H1 (cell line): ENCODE results near the gene GPC3. TPM values are rescaled to one million over a fixed set of nuclear protein-coding genes. Genes with fewer than 3 reads are reported as not detected.

Experiments
- CTCF ChIA-PET: fragments of 300-600 bp; sonication (Branson Sonifier 250); formaldehyde crosslinking; loops from one replicate; lab custom pipeline; 2021; ENCODE audit not compliant: partially characterized antibody; lab: Charles Lee
- POLR2A ChIA-PET: fragments of 300-600 bp; sonication (Branson Sonifier 250); formaldehyde crosslinking; loops from one replicate; lab custom pipeline; 2021; ENCODE audit warnings: inconsistent platforms; ENCODE audit not compliant: partially characterized antibody; lab: Charles Lee
- DNase-seq, 2 experiments: peaks; one replicate each; pipeline versions ENCODE4 v3.0.0 to v3.0.0-alpha.2; 2010 to 2022; ENCODE audit warnings: low spot score in 2 of 2, low read depth in 1 of 2, mixed read lengths in 1 of 2
- FAIRE-seq: peaks from 2 replicates; lab custom pipeline; 2011; peaks lifted over from hg19 to GRCh38; lab: Jason Lieb, UNC
- H2AFZ ChIP-seq: 2 replicates; pipeline ENCODE4 v1.8.1; 2012; ENCODE audit warnings: low read length, inconsistent platforms
- H2AK5ac ChIP-seq: 2 replicates; pipeline ENCODE4 v1.6.1; 2013; ENCODE audit warnings: low read depth, low read length
- H2BK120ac ChIP-seq: replicated peaks from 2 replicates; pipeline ENCODE3; 2013; ENCODE audit warnings: low read depth, low read length, inconsistent platforms
- H2BK12ac ChIP-seq: 2 replicates; pipeline ENCODE4 v1.6.1; 2013; ENCODE audit warnings: low read depth, low read length
- H2BK15ac ChIP-seq: 2 replicates; pipeline ENCODE4 v1.6.1; 2013; ENCODE audit warnings: low read length
- H2BK20ac ChIP-seq: 2 replicates; pipeline ENCODE4 v1.6.1; 2013; ENCODE audit warnings: low read length
- H2BK5ac ChIP-seq: 2 replicates; pipeline ENCODE4 v1.6.1; 2013; ENCODE audit warnings: low read depth, low read length
- H3K14ac ChIP-seq: 2 replicates; pipeline ENCODE4 v1.6.1; 2013; ENCODE audit warnings: inconsistent platforms; ENCODE audit not compliant: insufficient read length
- H3K18ac ChIP-seq: 2 replicates; pipeline ENCODE4 v1.6.1; 2013; ENCODE audit warnings: low read length; ENCODE audit errors: extremely low read depth
- H3K23ac ChIP-seq: 2 replicates; pipeline ENCODE4 v1.6.1; 2013; ENCODE audit warnings: inconsistent platforms; ENCODE audit not compliant: insufficient read length
- H3K23me2 ChIP-seq: 2 replicates; pipeline ENCODE4 v1.6.1; 2013; ENCODE audit warnings: low read depth, low read length
- H3K27ac ChIP-seq: 2 replicates; pipeline ENCODE4 v1.6.1; 2011; ENCODE audit warnings: low read depth, low read length, inconsistent platforms
- H3K27me3 ChIP-seq, 4 experiments: replicated peaks in 1 of 4; 1 replicate in 1 of 4; 2 replicates in 3 of 4; pipeline versions ENCODE4 v1.6.1 to v1.8.1; 2011 to 2013; ENCODE audit warnings: low read length in 3 of 4, mild to moderate bottlenecking in 3 of 4, inconsistent platforms in 2 of 4, mixed read lengths in 2 of 4, moderate library complexity in 1 of 4; ENCODE audit not compliant: control insufficient read depth in 3 of 4, insufficient read depth in 3 of 4; ENCODE audit errors: extremely low read depth in 1 of 4
- H3K36me3 ChIP-seq, 4 experiments: 2 replicates each; pipeline versions ENCODE4 v1.6.1 to v1.8.1; 2011 to 2013; ENCODE audit warnings: mild to moderate bottlenecking in 4 of 4, low read length in 3 of 4, moderate library complexity in 2 of 4, control low read depth in 1 of 4, inconsistent platforms in 1 of 4; ENCODE audit not compliant: insufficient read depth in 4 of 4, control insufficient read depth in 2 of 4
- H3K4ac ChIP-seq: replicated peaks from 2 replicates; pipeline ENCODE3; 2013; ENCODE audit warnings: low read length, low read depth, mixed read lengths, inconsistent platforms; ENCODE audit not compliant: insufficient read length
- H3K4me1 ChIP-seq, 4 experiments: replicated peaks in 1 of 4; 1 replicate in 1 of 4; 2 replicates in 3 of 4; pipeline versions ENCODE4 v1.6.1 to v1.8.1; 2011 to 2013; ENCODE audit warnings: low read length in 3 of 4, inconsistent platforms in 2 of 4, mixed read lengths in 1 of 4; ENCODE audit not compliant: insufficient read depth in 4 of 4, control insufficient read depth in 3 of 4
- H3K4me2 ChIP-seq, 2 experiments: 2 replicates each; pipeline versions ENCODE4 v1.6.1 to v1.8.1; 2011 to 2013; ENCODE audit warnings: low read depth in 2 of 2, low read length in 2 of 2, control low read depth in 1 of 2, inconsistent platforms in 1 of 2, mild to moderate bottlenecking in 1 of 2; ENCODE audit not compliant: insufficient read depth in 1 of 2
- H3K4me3 ChIP-seq, 4 experiments: fragments of 200-600, 300-600 bp in 1 of 4; sonication (generic), shearing (Covaris generic), sonication (Bioruptor Twin) in 1 of 4; 2 replicates each; pipeline versions ENCODE4 v1.5.1 to v1.8.1; 2011 to 2016; ENCODE audit warnings: low read length in 4 of 4, low read depth in 3 of 4, control low read depth in 2 of 4, inconsistent platforms in 2 of 4, mild to moderate bottlenecking in 2 of 4, mixed read lengths in 1 of 4, moderate library complexity in 1 of 4; ENCODE audit not compliant: insufficient read depth in 2 of 4; ENCODE audit errors: extremely low read depth in 1 of 4
- H3K56ac ChIP-seq: replicated peaks from 2 replicates; pipeline ENCODE3; 2013; ENCODE audit warnings: low read depth, mild to moderate bottlenecking, mixed read lengths, low read length, inconsistent platforms; ENCODE audit not compliant: insufficient read length
- H3K79me1 ChIP-seq: 2 replicates; pipeline ENCODE4 v1.6.1; 2013; ENCODE audit warnings: low read depth, low read length, control low read depth
- H3K79me2 ChIP-seq, 2 experiments: 2 replicates each; pipeline versions ENCODE4 v1.6.1 to v1.8.1; 2012 to 2013; ENCODE audit warnings: low read length in 2 of 2, mild to moderate bottlenecking in 2 of 2, inconsistent platforms in 1 of 2; ENCODE audit not compliant: insufficient read depth in 2 of 2, control insufficient read depth in 1 of 2
- H3K9ac ChIP-seq, 4 experiments: replicated peaks in 1 of 4; 1 replicate in 1 of 4; 2 replicates in 3 of 4; pipeline versions ENCODE4 v1.6.1 to v1.8.1; 2011 to 2013; ENCODE audit warnings: low read depth in 3 of 4, low read length in 3 of 4, control low read depth in 2 of 4, mild to moderate bottlenecking in 2 of 4, moderate library complexity in 2 of 4, inconsistent platforms in 1 of 4; ENCODE audit errors: extremely low read depth in 1 of 4
- H3K9me3 ChIP-seq, 2 experiments: 2 replicates each; pipeline versions ENCODE4 v1.6.1 to v1.8.1; 2012 to 2013; ENCODE audit warnings: mild to moderate bottlenecking in 2 of 2, moderate library complexity in 2 of 2, control low read depth in 1 of 2, inconsistent platforms in 1 of 2, low read depth in 1 of 2, low read length in 1 of 2, mixed read lengths in 1 of 2; ENCODE audit not compliant: insufficient read depth in 2 of 2
- H4K20me1 ChIP-seq, 2 experiments: replicated peaks in 1 of 2; 2 replicates each; pipeline versions ENCODE3 to v1.8.1; 2011 to 2013; ENCODE audit warnings: inconsistent platforms in 2 of 2, low read length in 2 of 2, mild to moderate bottlenecking in 1 of 2; ENCODE audit not compliant: insufficient read depth in 2 of 2, control insufficient read depth in 1 of 2
- H4K5ac ChIP-seq: 2 replicates; pipeline ENCODE4 v1.6.1; 2013; ENCODE audit warnings: low read length, low read depth, mixed read lengths, inconsistent platforms; ENCODE audit not compliant: insufficient read length
- H4K8ac ChIP-seq: 2 replicates; pipeline ENCODE4 v1.8.0; 2013; ENCODE audit warnings: mild to moderate bottlenecking, moderate library complexity, low read length, inconsistent platforms; ENCODE audit not compliant: insufficient read depth; ENCODE audit errors: extremely low read depth
- H4K91ac ChIP-seq: replicated peaks from 2 replicates; pipeline ENCODE3; 2013; ENCODE audit warnings: low read length, mixed read lengths, inconsistent platforms; ENCODE audit not compliant: insufficient read length
- CTCF ChIP-seq, 3 experiments: IDR thresholded peaks; 1 replicate in 2 of 3; 2 replicates in 1 of 3; pipeline versions ENCODE4 v1.5.1 to v1.6.1; 2011; ENCODE audit warnings: low read length in 3 of 3, mild to moderate bottlenecking in 3 of 3, inconsistent platforms in 2 of 3, low read depth in 1 of 3, moderate library complexity in 1 of 3; ENCODE audit not compliant: insufficient read depth in 1 of 3; ENCODE audit errors: control extremely low read depth in 1 of 3
- GABPA ChIP-seq: IDR thresholded peaks from 2 replicates; pipeline ENCODE4 v1.6.1; 2011; ENCODE audit warnings: mild to moderate bottlenecking, low read length, moderate library complexity, borderline replicate concordance; ENCODE audit not compliant: insufficient read depth
- RAD21 ChIP-seq, 2 experiments: IDR thresholded peaks in 1 of 2; conservative IDR thresholded peaks in 1 of 2; 2 replicates each; pipeline ENCODE4 v1.6.1; 2011; ENCODE audit warnings: low read depth in 2 of 2, low read length in 2 of 2, improper control_type of control experiment in 1 of 2, inconsistent platforms in 1 of 2, mild to moderate bottlenecking in 1 of 2, moderate library complexity in 1 of 2
- WGBS, 2 experiments: shearing (Covaris generic) in 1 of 2; methylation state at CpG; one replicate each; pipeline versions ENCODE4 v1.1.6 to v1.1.7; 2013 to 2015; ENCODE audit warnings: low lambda C conversion rate in 2 of 2, mixed read lengths in 2 of 2, inconsistent platforms in 1 of 2, low coverage in 1 of 2, missing lambda C conversion rate in 1 of 2; ENCODE audit not compliant: insufficient replicate concordance in 2 of 2, insufficient coverage in 1 of 2, insufficient read length in 1 of 2; ENCODE audit errors: extremely low coverage in 1 of 2, missing lambda C conversion rate in 1 of 2; 5-methylcytosine and 5-hydroxymethylcytosine counted together
- polyA plus RNA-seq, 7 experiments: library from polyadenylated mRNA; depleted of rRNA in 3 of 7; stranded (reverse) in 5 of 7; unstranded in 2 of 7; fragments of >200 nt in 5 of 7; fragments of 200-250 nt in 2 of 7; gene quantifications; 1 replicate in 5 of 7; 2 replicates in 1 of 7; 4 replicates in 1 of 7; pipeline versions ENCODE4 v1.2.1 to v1.2.3, GENCODE V29; 2011 to 2013; ENCODE audit warnings: missing spikeins in 2 of 7, mixed read lengths in 2 of 7
- total RNA-seq: library from RNA; stranded (reverse); fragmentation: NEBNext Ultra II Directional; extraction: Animal tissue kit (Norgen Biotek cat#: 25700); gene quantifications from 2 replicates; pipeline ENCODE4 v1.2.1, GENCODE V29; 2021

GPC3 gene
- total and polyA plus RNA-seq, 2 of the 8 experiments (the other 6 are each of a cell fraction or from before 2014, with no cell fraction given) = 64.8 to 71.9 TPM

GRCh38 chrX:134020910-134021309, 35.5 kb upstream of the GPC3 start:
- WGBS, 2 experiments = 95% methylated on average over 2 of the region's 2 CpGs; no CpG with 5 or more reads in 1 of the 2 experiments
- DNase-seq = no peak
- POLR2A ChIA-PET = no interaction called here

More at GRCh38 chrX:134020910-134021309, 35.5 kb upstream of the GPC3 start:
- H3K4ac ChIP-seq = no peak overlapping the region
- H2BK5ac ChIP-seq = no peak overlapping the region
- TF ChIP-seq RAD21 (IDR thresholded peaks at IDR 0.05 in 1 of 2, conservative IDR thresholded peaks at IDR 0.05 in 1 of 2; ENCODE audit: low read depth in 2 of 2, low read length in 2 of 2) = peak; percentile 74 to 75
- peak in 2 of 3 experiments; percentile 35 to 41; a peak in 2 of 4 replicates for TF ChIP-seq CTCF (IDR thresholded peaks at IDR 0.05; ENCODE audit: control extremely low read depth in 1 of 3, insufficient read depth in 1 of 3, low read depth in 1 of 3, low read length in 3 of 3)
- no peak for TF ChIP-seq GABPA
- H4K20me1 ChIP-seq = no peaks in the 10 kb centered on the region
- H2BK20ac ChIP-seq = no peak overlapping the region
- no peak overlapping the region for H3K18ac ChIP-seq
- no peak overlapping the region for H2BK15ac ChIP-seq
- no peak overlapping the region for H2BK12ac ChIP-seq
- peak; percentile 71 for FAIRE-seq
- H3K23ac ChIP-seq = no peak overlapping the region
- H3K9me3 ChIP-seq = no peaks in the 10 kb centered on the region
- H3K79me2 ChIP-seq = no peaks in the 10 kb centered on the region
- no peak overlapping the region for H3K4me2 ChIP-seq
- H3K14ac ChIP-seq = no peak overlapping the region
- H2BK120ac ChIP-seq = no peak overlapping the region
- H3K4me3 ChIP-seq = no peak overlapping the region
- no peak overlapping the region for H2AK5ac ChIP-seq
- H3K36me3 ChIP-seq = no peaks in the 10 kb centered on the region
- H4K5ac ChIP-seq = no peak overlapping the region
- H4K8ac ChIP-seq = no peak overlapping the region
- no peak overlapping the region for H4K91ac ChIP-seq
- no peaks in the 10 kb centered on the region for H3K27me3 ChIP-seq
- H3K4me1 ChIP-seq = no peaks in the 10 kb centered on the region; a peak in 1 of 7 replicates
- no peak overlapping the region for H3K9ac ChIP-seq
- CTCF ChIA-PET = interaction anchor here (0.5 to 3.6 kb wide), 20 partner anchors 25 to 321 kb away, joined by 3 to 28 read pairs (median 4); no protein-coding TSS in a partner anchor
- H2AFZ ChIP-seq = no peak overlapping the region
- no peaks in the 10 kb centered on the region for H3K23me2 ChIP-seq
- H3K27ac ChIP-seq = no peak overlapping the region
- H3K56ac ChIP-seq = no peak overlapping the region
- H3K79me1 ChIP-seq = no peaks in the 10 kb centered on the region
